H9 (cell line): ENCODE data around the gene HPD. TPM values are rescaled to one million over a fixed set of nuclear protein-coding genes. Genes with fewer than 3 reads are reported as not detected.

Experiments used
- DNase-seq: peaks from one replicate; pipeline ENCODE4 v3.0.0-alpha.2; 2017
- H2AFZ ChIP-seq: one replicate; pipeline ENCODE4 v1.6.1; 2013; ENCODE audit warnings: mild to moderate bottlenecking, low read length, control low read depth, moderate library complexity
- H2AK5ac ChIP-seq: 2 replicates; pipeline ENCODE4 v1.6.1; 2013; ENCODE audit warnings: low read length, control low read depth, mixed read lengths; ENCODE audit not compliant: insufficient read length
- H2BK120ac ChIP-seq: one replicate; pipeline ENCODE4 v1.6.1; 2013; ENCODE audit warnings: low read depth, mild to moderate bottlenecking, low read length, control low read depth, inconsistent platforms; ENCODE audit not compliant: poor library complexity, severe bottlenecking
- H2BK12ac ChIP-seq: 2 replicates; pipeline ENCODE4 v1.6.1; 2013; ENCODE audit warnings: low read length, control low read depth, mixed read lengths, low read depth; ENCODE audit not compliant: insufficient read length
- H2BK15ac ChIP-seq: 2 replicates; pipeline ENCODE4 v1.6.1; 2013; ENCODE audit warnings: low read depth, low read length, control low read depth
- H2BK20ac ChIP-seq: one replicate; pipeline ENCODE4 v1.6.1; 2013; ENCODE audit warnings: low read depth, mild to moderate bottlenecking, low read length, control low read depth, inconsistent platforms; ENCODE audit not compliant: poor library complexity, severe bottlenecking
- H2BK5ac ChIP-seq: 2 replicates; pipeline ENCODE4 v1.6.1; 2013; ENCODE audit warnings: low read length, control low read depth, mixed read lengths; ENCODE audit not compliant: insufficient read length
- H3K14ac ChIP-seq: 2 replicates; pipeline ENCODE4 v1.6.1; 2013; ENCODE audit warnings: low read length, control low read depth; ENCODE audit not compliant: insufficient read depth
- H3K18ac ChIP-seq: 2 replicates; pipeline ENCODE4 v1.6.1; 2013; ENCODE audit warnings: low read depth, mild to moderate bottlenecking, mixed read lengths, low read length, control low read depth; ENCODE audit not compliant: insufficient read length
- H3K23ac ChIP-seq: 2 replicates; pipeline ENCODE4 v1.6.1; 2013; ENCODE audit warnings: low read length, control low read depth, mixed read lengths, low read depth; ENCODE audit not compliant: insufficient read length
- H3K23me2 ChIP-seq: 2 replicates; pipeline ENCODE4 v1.6.1; 2013; ENCODE audit warnings: low read depth, mild to moderate bottlenecking, mixed read lengths, low read length, control low read depth; ENCODE audit not compliant: insufficient read length, poor library complexity, severe bottlenecking
- H3K27ac ChIP-seq: 2 replicates; pipeline ENCODE4 v1.5.1; 2013; ENCODE audit warnings: low read length, control low read depth, mixed read lengths, low read depth; ENCODE audit not compliant: insufficient read length
- H3K27me3 ChIP-seq: 2 replicates; pipeline ENCODE4 v1.6.1; 2013; ENCODE audit warnings: low read length, control low read depth, inconsistent platforms; ENCODE audit not compliant: insufficient read depth
- H3K4ac ChIP-seq: 2 replicates; pipeline ENCODE4 v1.6.1; 2013; ENCODE audit warnings: low read depth, mild to moderate bottlenecking, control low read depth, inconsistent platforms, low read length, moderate library complexity
- H3K4me1 ChIP-seq: 2 replicates; pipeline ENCODE4 v1.6.1; 2013; ENCODE audit warnings: low read length, control low read depth, inconsistent platforms; ENCODE audit not compliant: insufficient read depth
- H3K4me2 ChIP-seq: 2 replicates; pipeline ENCODE4 v1.6.1; 2013; ENCODE audit warnings: low read length, control low read depth, mixed read lengths; ENCODE audit not compliant: insufficient read length, insufficient read depth
- H3K56ac ChIP-seq: 2 replicates; pipeline ENCODE4 v1.6.1; 2013; ENCODE audit warnings: low read depth, mild to moderate bottlenecking, mixed read lengths, low read length, control low read depth; ENCODE audit not compliant: insufficient read length
- H3K79me1 ChIP-seq: 2 replicates; pipeline ENCODE4 v1.6.1; 2013; ENCODE audit warnings: low read depth, mild to moderate bottlenecking, moderate library complexity, low read length, control low read depth, inconsistent platforms; ENCODE audit not compliant: insufficient read depth, poor library complexity, severe bottlenecking
- H3K79me2 ChIP-seq: 2 replicates; pipeline ENCODE4 v1.6.1; 2013; ENCODE audit warnings: low read length, control low read depth, inconsistent platforms; ENCODE audit not compliant: insufficient read depth
- H3K9ac ChIP-seq: 2 replicates; pipeline ENCODE4 v1.6.1; 2013; ENCODE audit warnings: low read length, control low read depth, mixed read lengths; ENCODE audit not compliant: insufficient read length; ENCODE audit errors: extremely low read depth
- H3K9me3 ChIP-seq: one replicate; pipeline ENCODE4 v1.6.1; 2013; ENCODE audit warnings: low read depth, low read length, inconsistent platforms; ENCODE audit not compliant: control insufficient read depth
- H3T11ph ChIP-seq: one replicate; pipeline ENCODE4 v1.6.1; 2013; ENCODE audit warnings: mild to moderate bottlenecking, low read length, control low read depth, inconsistent platforms
- H4K20me1 ChIP-seq: one replicate; pipeline ENCODE4 v1.6.1; 2013; ENCODE audit not compliant: control insufficient read depth, insufficient read length, insufficient read depth
- H4K5ac ChIP-seq: 2 replicates; pipeline ENCODE4 v1.6.1; 2013; ENCODE audit warnings: low read depth, mild to moderate bottlenecking, mixed read lengths, low read length, control low read depth; ENCODE audit not compliant: insufficient read length
- H4K8ac ChIP-seq: replicated peaks from 2 replicates; pipeline ENCODE4 v1.6.1; 2013; ENCODE audit warnings: low read length, control low read depth, mixed read lengths, low read depth; ENCODE audit not compliant: insufficient read length
- H4K91ac ChIP-seq: 2 replicates; pipeline ENCODE4 v1.6.1; 2013; ENCODE audit warnings: low read depth, mild to moderate bottlenecking, moderate library complexity, mixed read lengths, low read length, control low read depth; ENCODE audit not compliant: insufficient read length
- H3K27ac Mint-ChIP-seq, 3 experiments: 2 replicates in 2 of 3; 3 replicates in 1 of 3; pipeline ENCODE4 v1.8.0; 2020 to 2021; ENCODE audit warnings: mixed read lengths in 3 of 3, mild to moderate bottlenecking in 1 of 3, moderate library complexity in 1 of 3
- H3K27me3 Mint-ChIP-seq: 2 replicates; pipeline ENCODE4 v1.8.0; 2021; ENCODE audit warnings: low read depth, mild to moderate bottlenecking, moderate library complexity, mixed read lengths
- H3K36me3 Mint-ChIP-seq, 3 experiments: 2 replicates in 2 of 3; 3 replicates in 1 of 3; pipeline ENCODE4 v1.8.0; 2020 to 2021; ENCODE audit warnings: low read depth in 3 of 3, mixed read lengths in 3 of 3; ENCODE audit not compliant: insufficient read depth in 1 of 3
- H3K4me1 Mint-ChIP-seq, 2 experiments: 2 replicates each; pipeline ENCODE4 v1.8.0; 2020; ENCODE audit warnings: mixed read lengths in 2 of 2
- H3K4me3 Mint-ChIP-seq, 2 experiments: 2 replicates in 1 of 2; 3 replicates in 1 of 2; pipeline ENCODE4 v1.8.0; 2020 to 2021; ENCODE audit warnings: mild to moderate bottlenecking in 2 of 2, mixed read lengths in 2 of 2, moderate library complexity in 1 of 2
- H3K9me3 Mint-ChIP-seq, 2 experiments: 2 replicates in 1 of 2; 3 replicates in 1 of 2; pipeline ENCODE4 v1.8.0; 2020; ENCODE audit warnings: mild to moderate bottlenecking in 2 of 2, mixed read lengths in 2 of 2, moderate library complexity in 1 of 2
- WGBS: extraction: QIAGEN DNeasy Blood & Tissue Kit; methylation state at CpG from one replicate; pipeline ENCODE4 v1.1.7; 2013; ENCODE audit warnings: missing lambda C conversion rate, low lambda C conversion rate, mixed read lengths; ENCODE audit not compliant: insufficient read length; ENCODE audit errors: extremely low coverage; 5-methylcytosine and 5-hydroxymethylcytosine counted together
- total RNA-seq: library from RNA; stranded (reverse); gene quantifications from 2 replicates; pipeline ENCODE4 v1.2.1, GENCODE V29; 2021
- TF ChIP-seq, protein P1 (sequence below): fragments of 200-600 bp; sonication (generic); conservative IDR thresholded peaks from 3 replicates; pipeline ENCODE4 v1.8.0; 2021; ENCODE audit warnings: antibody characterized with exemption, mild to moderate bottlenecking

Gene HPD
- total RNA-seq, 1 experiment from 2014 or later: not detected

GRCh38 chr12:121795034-121795968 is 63.4 kb downstream of the HPD start:
- no peaks in the 10 kb centered on the region for H3K79me2 ChIP-seq
- no peak overlapping the region for H3K4ac ChIP-seq
- no peaks in the 10 kb centered on the region for H4K20me1 ChIP-seq
- no peak overlapping the region for H4K8ac ChIP-seq
- H3K27me3 ChIP-seq: no peaks in the 10 kb centered on the region
- Mint-ChIP-seq H3K9me3 (no peaks in the 10 kb centered on the region; a peak in 2 of 5 replicates), H3K36me3 (peaks cover 13 to 36% (median 24%) of the 10 kb centered on the region in 3 experiments; a peak in 5 of 7 replicates), H3K27me3 (peaks cover 4% of the 10 kb centered on the region), H3K4me3 (peak overlapping the region; percentile 66 to 80), H3K4me1 (peaks cover 39 to 45% of the 10 kb centered on the region in 2 experiments), H3K27ac (peak overlapping the region; percentile 58 to 96 (median 78); a peak in 5 of 7 replicates)
- H3K23ac ChIP-seq: no peak overlapping the region
- no peak overlapping the region for H2BK15ac ChIP-seq
- H3T11ph ChIP-seq: no peak overlapping the region
- TF ChIP-seq, protein P1, sequence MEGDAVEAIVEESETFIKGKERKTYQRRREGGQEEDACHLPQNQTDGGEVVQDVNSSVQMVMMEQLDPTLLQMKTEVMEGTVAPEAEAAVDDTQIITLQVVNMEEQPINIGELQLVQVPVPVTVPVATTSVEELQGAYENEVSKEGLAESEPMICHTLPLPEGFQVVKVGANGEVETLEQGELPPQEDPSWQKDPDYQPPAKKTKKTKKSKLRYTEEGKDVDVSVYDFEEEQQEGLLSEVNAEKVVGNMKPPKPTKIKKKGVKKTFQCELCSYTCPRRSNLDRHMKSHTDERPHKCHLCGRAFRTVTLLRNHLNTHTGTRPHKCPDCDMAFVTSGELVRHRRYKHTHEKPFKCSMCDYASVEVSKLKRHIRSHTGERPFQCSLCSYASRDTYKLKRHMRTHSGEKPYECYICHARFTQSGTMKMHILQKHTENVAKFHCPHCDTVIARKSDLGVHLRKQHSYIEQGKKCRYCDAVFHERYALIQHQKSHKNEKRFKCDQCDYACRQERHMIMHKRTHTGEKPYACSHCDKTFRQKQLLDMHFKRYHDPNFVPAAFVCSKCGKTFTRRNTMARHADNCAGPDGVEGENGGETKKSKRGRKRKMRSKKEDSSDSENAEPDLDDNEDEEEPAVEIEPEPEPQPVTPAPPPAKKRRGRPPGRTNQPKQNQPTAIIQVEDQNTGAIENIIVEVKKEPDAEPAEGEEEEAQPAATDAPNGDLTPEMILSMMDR: peak; percentile 94
- peaks cover 4% of the 10 kb centered on the region; the same call in 1 of the 2 replicates for H3K4me1 ChIP-seq
- no peak overlapping the region for H2BK5ac ChIP-seq
- no peak overlapping the region for H3K27ac ChIP-seq
- no peak overlapping the region for H3K9ac ChIP-seq
- H3K23me2 ChIP-seq: peaks cover 17% of the 10 kb centered on the region
- no CpG with 5 or more reads among the region's 15 CpGs for WGBS
- H4K91ac ChIP-seq: no peak overlapping the region
- H4K5ac ChIP-seq: no peak overlapping the region
- peak overlapping the region; percentile 34 for H3K4me2 ChIP-seq
- no peak overlapping the region for H3K14ac ChIP-seq
- H2AK5ac ChIP-seq: no peak overlapping the region
- no peak overlapping the region for H2BK20ac ChIP-seq
- no peak overlapping the region for H2AFZ ChIP-seq
- H3K9me3 ChIP-seq: no peaks in the 10 kb centered on the region
- H3K56ac ChIP-seq: no peak overlapping the region
- no peak overlapping the region for H2BK120ac ChIP-seq
- H3K18ac ChIP-seq: no peak overlapping the region
- no peak overlapping the region for H2BK12ac ChIP-seq
- peak; percentile 95 for DNase-seq
- H3K79me1 ChIP-seq: no peaks in the 10 kb centered on the region
